GM19023 (cell line): Measurements from ENCODE around the gene PLPP7.
"Not testable (repeated sequence)": the region's sequence is repeated elsewhere in the genome, so short reads cannot be mapped to it uniquely, and the experiment has no call there.

Experiments
- ATAC-seq: cut with Tn5 transposase; IDR thresholded peaks from one replicate; pipeline ENCODE4 v1.9.1; 2021; ENCODE audit warnings: mild to moderate bottlenecking, moderate library complexity; ENCODE audit not compliant: unreplicated experiment

Gene PLPP7

DNA sequence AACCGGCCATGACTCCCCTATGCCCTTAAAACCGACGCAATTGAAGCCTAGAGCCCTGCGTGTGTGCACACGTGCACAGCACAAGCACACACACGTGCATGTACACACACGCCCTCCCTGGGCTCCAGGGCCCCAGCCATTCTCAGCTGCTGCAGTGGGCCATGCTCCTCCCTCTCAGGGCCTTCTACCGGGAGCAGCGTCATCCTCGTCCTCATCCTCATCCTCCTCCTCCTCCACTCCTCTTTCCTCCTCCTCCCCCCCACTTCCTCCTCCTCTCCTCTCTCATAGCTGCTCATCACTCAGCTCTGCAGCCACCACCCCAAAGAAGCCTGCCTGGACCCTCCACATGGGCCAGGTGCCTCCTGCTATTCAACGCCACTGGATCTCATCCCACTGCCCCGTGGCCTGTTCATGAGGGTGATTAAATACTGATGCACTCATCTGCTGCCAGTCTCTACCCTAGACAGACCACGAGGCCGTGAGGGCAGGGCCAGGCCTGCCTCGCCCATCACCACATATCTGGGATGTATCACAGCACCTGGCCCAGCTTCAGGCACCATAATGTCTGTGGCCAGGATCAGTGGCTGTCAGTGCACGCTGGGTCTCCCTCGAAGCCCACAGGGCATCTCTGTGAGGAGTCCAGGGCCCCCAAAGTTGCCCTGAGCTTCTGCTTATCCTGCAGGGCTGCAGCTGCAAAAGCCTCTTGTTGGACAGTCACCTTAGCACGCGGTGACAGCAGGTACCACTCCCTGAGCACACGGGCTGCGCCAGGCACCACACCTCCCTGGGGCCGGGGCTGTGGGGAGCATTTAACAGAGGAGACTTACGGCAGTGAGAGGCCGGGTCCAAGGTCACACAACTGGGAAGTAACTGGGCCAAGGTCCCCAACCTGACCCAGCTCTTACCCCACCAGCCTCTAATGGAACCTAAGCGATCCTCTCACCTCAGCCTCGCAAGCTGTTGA lies 23.0 kb upstream of the PLPP7 start:
- no peak for ATAC-seq

DNA sequence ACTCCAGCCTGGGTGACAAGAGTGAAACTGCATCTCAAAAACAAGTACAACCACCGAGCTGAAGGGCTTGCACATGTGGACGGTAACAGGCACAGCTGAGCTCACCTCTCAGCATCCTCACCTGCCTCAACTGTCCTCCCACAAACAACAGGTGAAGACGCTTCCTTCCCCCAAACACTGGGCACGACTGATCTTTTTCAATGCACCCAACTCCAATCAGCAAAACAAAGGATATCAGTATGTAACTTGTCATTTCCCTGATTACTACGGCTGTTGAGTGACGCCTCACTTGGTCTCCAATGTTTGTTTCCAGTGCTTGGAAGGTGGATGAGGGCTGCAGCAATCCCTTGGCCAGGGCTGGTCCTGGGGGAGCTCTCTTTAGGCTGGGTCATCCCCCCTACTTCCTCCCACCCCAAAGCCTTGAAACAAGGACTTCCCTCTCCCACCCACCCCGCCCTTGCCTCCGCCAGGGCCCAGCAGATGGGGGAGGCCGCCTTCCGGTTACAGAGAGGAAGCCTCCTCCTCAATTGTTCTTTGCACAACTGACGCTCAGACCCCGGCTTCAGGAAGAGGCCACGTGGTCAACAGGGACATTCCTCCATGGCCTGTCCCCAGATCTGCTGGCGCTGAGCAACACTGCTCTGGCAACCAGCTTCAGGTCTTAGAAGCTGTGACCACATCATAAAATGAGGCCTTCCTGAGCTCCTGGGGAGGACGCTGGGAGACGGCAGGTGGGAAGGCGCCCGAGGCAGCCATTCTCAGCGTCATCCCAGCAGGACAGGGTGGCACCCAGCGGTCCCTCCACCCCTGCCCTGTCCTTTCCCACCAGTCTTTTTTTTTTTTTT lies 19.1 kb upstream of the PLPP7 start:
- no peak for ATAC-seq

DNA sequence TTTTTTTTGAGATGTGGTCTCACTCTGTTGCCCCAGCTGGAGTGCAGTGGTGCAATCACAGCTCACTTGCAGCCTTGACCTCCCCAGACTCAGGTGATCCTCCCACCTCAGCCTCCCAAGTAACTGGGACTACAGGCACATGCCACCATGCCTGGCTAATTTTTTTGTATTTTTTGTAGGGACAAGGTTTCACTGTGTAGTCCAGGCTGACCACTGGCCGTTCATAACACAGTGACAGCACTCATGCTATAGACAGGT lies 18.6 kb upstream of the PLPP7 start:
- not testable (repeated sequence) for ATAC-seq

DNA sequence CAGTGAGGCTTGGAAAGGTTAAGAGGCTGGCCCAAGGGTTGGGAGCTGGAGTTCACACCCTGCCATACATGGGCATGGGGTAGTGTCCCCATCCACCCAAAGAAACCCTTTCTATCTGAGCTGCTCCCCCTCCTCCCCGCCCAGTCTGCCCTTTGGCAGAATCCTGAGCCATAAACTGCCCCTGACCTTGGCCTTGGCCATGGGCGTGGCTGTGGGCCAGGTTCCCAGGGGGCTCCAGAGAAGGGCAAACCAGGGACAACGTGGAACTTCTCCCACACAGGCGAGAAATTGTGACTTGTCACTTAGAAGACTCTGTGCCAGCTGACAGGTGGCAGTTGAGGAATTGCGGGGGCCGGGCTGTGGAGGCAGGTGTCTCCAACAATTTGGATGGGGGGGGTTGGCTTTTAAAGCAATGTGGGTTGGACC lies 18.0 kb upstream of the PLPP7 start:
- ATAC-seq, result no peak

DNA sequence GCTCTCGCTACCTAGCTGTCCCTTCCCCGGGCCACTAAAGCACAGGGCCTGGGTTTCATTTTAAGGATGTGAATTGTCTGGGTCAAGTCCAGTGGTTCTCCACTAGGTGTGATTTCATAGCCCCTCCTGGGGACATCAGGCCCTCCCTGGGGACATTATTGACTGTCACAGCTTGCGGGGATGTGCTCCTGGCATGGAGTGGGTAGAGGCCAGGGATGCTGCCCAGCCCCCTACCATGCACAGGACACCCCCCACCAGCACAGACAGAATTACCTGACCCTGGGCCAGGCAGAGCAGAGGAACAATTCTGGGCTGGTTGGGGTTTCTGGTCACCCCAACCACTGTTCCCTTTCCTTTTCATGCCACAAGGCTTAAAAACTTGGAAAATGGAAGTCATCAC lies 17.3 kb upstream of the PLPP7 start:
- ATAC-seq, result no peak

DNA sequence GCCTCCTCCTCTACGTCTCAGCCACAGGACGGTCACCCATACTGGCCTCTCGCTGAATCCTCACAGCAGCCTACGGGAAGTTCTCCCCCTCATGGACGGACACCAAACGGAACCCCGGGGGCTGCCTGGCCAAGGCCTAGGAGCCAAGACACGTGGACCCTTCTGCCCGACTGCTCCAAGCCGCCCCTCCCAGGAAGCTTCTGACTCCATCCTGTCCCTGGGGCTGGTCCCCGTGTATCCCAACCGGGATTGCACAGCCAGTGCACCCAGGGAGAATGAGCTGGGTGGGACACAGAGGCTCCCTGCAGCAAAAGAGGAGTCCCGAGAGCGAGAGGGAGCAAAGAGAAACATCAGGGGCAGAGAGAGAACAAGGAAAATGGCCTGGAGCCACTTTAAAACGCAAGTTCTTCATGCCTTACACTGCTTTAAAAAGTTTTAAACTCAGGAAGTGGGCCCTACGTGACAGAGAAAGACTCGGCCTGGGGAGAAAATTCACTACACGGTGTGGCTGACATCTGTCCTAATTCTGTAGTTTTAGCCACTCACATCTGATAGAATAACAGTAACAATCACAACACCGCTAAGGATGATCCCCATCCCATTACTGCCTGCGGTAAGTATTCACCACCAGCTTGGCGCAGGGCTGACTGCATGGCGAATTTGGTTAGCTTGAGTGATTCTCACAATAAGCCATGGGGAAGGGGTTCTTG lies 16.2 kb upstream of the PLPP7 start:
- no peak for ATAC-seq

DNA sequence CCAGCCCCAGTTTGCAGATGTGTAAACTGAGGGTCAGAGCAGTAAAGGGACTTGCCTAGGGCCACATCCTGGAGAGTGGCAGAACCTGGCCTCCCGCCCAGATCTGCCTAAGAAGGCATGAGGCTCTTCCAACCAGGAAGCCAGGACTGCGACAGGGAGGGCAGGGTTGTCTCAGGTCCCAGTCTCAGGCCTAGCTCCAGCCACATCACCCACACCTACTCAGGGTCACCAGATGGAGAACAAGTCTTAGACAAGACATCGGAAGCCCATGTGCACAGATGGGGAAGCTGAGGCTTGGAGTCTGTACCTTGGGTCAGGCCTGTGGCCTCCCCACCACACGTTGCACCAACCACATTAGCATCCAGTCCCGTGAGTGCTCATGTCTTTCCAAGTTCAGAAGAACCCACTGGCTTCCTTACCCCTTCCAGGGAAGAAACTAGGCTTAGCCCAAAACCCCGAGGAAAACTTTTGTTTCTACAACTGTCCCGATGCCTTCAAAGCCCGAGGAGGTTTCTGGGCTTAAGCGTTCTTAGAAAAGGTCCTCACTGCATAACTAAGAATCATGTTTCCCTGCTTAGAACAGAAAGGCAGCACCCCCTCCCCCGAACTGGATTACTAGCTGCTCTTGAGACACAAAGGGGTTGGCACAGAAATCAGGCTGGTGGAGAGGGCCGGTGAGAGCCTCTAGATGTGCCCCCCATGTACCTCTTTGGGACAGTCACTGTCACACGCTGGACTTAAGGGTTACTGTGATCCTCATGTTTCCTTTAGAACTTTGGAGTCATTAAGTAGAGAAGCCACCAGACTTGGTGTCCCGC lies 15.5 kb upstream of the PLPP7 start:
- no peak for ATAC-seq

DNA sequence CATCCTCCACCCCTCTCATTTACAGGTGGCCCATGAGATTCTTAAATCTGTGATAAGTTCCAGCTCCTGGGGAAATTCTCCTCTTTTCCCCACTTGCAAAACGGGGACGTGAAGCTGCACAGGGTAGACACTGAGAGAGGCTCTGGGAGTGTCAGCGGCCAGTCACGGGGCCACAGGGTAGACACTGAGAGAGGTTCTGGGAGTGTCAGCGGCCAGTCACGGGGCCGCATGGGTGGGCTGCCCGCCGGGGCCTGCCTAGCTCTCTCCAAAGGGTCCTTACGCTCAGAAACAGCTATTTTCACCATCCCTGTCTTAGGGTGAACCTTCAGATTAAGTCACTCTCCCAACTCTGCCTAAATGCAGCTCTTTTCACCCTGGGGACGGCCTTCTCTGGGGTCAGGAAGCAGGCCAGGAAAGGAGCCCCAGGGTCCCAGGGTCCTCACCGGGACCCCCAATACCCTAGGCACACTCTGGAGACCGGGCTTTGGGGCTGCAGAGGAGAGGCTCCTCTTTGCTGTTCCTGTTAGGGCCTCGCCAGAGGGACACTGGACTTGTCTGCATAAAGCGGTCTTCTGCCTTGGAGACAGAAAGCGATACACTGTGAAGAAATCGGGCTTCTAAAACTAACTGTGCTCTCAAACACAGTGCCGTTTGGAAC lies 14.7 kb upstream of the PLPP7 start:
- ATAC-seq, result no peak

DNA sequence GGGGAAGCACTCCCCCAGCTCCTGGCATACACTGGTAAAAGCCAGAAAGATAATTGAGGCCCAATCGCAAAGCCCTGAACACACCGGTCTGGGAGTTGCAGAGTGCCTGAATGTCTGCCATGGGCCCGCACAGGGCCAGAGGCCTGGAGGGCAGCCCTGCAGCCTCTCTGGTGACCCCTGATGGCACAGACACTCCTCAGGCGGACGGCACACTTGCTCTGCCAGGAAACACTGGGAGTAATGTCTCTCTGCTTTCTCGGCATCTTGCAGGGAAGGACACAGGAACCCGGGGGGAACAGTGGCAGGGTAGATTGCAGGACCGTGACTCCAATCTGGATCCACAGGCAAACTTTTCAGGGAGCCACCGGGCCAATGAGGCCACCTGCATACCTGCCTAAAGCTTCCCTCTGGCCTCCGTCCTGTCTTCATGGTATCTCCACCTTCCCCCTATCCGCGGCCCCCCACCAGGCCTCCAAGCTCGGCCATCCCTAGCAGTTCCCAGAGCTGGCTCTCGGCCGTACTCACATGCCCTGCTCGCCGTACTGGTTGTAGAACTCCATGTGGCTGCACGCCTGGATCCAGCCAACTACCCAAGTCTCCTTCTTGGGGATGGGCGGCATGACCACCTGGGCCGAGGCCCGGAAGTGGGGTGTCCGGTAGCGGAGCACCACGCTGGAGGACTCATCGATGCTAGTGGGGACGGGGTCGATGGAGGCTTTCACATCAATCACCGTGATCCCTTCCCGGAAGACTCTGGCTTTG lies 14.0 kb upstream of the PLPP7 start:
- ATAC-seq, result no peak

DNA sequence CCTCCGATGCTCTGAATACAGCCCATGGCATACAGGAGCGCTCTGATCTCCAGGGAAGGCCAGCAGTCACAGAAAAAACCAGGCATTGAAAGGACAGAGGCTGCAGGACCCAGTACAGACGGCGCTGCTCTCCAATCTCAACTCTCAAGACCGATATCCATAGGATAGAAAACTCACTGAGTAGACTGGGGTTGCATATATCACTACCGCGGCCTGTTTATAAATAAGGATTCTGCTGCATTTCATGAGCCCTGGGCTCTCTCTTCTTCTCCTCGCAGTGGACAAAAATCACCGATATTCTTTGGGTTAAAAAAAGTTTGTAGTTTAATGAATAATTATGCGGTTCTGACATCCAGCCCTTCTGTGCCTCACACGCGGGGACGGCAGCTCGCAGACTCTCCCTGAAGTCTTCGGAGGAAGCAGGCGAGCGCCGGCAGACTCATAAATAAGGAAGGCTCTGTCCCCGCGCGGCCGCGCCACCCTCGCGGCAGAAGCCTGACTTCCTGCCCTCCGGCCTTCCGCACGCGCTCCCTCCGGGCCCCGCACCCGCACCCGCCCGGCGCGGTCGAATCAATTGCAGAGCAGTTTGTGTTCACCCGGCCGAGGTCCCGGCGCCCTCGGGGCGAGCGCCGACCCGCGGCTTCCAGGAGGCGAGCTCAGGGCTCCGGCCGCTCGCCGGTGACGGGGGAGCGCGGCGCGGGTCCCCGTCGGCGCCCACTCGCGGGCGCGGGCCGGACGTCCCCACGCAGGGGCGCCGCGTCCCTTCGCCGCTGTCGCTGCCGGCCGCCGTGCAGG lies 13.2 kb upstream of the PLPP7 start, which contains the start of gene FAM78A:
TSS of gene FAM78A (minus strand) at position 417 of the 795 bp plus-strand sequence. CDS start at position 86, 331 bp downstream.
- ATAC-seq, result no peak

DNA sequence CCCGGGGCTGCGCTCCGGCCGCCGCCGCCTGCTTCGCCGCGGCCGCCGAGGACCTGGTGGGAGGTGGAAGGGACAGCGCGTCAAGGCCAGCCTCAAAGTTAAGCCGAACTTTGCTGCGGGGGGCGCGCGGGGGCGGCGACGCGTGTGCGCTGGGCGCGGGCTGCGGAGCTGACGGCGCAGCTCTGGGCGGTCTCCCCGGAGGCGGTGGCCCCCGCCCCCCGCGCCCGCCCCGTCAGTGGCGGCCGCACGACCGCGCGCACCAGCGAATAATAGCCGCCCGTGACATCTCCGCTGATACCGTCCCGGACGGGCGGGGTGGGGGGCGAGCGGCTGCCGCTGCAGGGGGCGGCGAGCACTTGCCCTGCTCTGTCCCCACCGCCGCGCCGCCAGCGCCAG lies 12.6 kb upstream of the PLPP7 start:
- ATAC-seq, result no peak

DNA sequence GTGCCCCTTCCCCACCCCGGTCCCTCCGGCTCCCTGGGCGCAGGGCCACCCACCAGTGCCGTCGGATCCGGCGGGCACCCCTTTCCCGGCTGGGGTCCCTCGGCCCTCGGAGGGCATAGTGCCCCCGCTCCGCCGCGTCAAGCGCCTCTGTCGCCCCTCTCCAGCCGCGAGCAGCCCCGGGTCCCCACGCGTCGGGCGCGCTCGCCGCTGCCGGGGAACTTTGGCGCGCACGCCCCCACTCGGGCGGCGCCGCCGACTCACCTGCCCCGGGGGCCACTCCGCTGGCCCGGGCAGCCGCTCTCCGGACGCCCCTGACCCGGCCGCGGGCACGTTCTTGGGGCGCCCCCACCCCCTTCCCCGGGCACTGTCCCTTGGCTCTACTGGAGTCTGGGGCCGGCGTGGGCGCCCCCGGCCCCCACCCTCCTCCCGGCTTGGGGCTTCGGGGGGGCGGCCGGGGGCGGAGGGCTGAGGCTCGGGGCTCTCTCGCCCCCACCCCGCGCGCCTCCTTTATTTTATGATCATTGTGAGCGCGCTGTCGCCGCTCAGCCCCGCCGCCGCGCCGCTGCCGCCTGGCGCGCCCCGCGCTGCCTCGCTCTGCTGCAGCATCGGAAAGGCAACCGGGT lies 12.1 kb upstream of the PLPP7 start:
- ATAC-seq, result no peak

DNA sequence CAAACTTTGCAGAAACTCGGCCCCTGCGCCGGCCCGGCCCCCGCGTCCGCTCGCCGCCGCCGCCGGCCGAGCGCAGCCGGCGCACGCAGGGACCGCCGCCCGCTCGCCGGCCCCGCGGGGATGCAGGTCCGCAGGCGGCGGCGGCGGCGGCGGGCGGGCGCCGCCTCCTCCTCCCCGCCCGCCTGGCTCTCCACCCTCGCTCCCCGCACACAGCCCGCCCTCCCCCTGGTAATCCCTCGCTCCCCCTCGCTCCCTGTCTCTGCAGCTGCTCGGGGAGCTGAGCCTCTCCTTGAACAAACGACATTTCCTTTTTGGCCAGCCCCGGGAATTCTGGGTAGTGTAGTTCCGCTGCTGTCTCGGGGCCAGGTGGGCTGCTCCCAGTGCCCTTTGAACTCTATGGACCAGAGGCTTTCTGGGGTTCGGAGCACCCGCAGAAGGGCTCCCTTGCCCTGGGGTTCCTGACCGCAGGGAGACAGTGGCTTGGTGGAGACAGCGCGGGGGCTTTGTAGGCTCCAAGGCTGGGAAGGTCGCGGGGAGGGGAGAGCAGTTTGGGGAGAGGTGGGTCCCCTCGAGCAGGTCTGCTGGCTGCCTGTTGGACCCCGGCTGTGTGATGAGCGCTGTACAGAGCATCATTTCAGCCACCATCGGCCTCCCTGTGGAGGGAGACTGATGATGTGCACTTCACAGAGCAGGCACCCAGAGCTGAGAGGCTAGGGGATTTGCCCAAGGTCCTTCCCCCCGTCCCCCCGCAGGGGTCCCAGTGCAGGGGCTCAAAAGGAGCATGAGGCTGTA lies 11.4 kb upstream of the PLPP7 start:
- no peak for ATAC-seq

DNA sequence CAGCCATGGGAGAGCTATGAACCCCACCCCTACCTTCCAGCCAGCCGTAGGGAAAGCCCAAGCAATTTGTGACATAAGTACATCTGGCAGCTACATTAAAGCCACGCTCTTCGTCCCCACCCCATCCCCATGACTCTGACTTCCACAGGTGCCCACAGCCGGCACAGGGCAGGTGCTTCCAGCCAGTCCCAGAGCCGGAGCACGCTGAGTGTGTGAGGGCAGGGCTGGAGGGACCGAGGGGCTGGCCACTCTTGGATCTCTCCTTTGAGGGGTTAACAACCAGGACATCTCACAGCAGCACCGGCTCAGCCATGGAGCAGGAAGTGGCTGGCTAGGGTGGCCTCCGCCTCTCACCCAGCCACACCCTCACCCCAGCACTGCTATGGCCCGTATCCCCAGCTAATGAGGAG lies 10.8 kb upstream of the PLPP7 start:
- no peak for ATAC-seq

DNA sequence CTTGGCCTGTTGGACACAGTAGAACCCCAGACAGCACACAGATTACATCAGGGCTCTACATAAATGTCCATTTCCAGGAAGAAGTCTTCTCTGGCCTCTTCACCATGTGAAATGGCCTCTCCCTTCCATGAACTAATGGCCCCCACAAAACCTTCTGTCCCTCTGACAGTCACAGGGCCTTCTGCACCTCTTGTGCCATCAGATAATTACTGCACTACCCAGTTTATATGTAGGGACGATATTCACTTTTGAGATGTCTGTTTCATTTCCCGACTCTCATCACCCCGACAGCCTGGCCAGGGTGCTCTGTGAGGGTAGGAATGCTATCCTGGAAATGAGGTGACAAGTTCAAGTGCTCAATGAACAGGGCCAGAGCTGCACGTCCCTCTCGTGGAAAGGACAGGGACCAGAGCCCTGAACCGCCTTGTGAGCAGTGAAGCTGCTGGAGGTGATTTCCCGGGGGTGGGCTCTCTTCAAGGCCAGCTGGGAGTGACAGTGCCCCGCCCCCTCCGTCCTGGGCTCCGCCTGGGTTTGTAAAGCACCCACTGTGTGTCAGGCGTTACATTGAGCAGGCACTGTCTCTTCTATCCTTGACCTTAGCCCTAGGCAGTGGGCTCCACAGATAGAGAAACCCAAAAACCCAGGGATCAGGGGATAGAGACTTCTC lies 10.2 kb upstream of the PLPP7 start:
- no peak for ATAC-seq

DNA sequence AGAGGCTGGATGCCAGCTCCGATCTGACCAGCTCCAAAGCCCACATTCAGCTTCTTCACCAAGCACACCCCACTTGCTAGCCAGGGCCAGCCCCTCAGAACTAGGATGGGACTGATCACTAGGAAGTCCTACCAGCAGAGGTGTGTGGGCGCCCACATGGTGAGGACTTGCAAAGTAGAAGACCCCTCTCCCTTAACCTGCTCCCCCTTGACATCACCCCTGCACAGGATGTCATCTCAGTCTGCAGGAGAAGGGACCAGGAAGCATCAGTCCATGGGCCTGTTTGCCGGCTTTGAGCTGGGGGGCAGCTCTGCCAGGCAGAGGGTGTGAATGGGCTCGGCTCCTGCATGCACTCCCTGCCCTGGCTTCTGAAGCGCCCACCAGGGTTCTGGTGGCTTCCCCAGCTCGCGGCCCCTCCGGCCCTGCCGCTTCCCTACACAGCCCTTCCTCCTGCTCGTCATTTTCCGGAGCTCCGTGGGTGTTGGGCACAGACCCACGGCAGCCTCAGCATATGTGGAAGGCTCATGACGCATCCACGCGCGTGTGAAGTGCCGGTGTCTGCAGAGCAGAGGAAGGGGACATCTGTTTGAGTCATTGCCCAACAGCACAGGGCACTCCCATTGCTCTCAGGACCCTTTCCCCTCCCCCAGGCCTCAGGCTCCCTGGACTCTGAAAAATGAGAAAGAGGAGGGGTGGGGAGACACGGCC lies 9.5 kb upstream of the PLPP7 start:
- ATAC-seq, result no peak
